NCI-H460 (cell line): ENCODE results near the gene PCSK7. TPM values are rescaled to one million over a fixed set of nuclear protein-coding genes. Genes with fewer than 3 reads are reported as not detected.
"Not testable (repeated sequence)": the region's sequence is repeated elsewhere in the genome, so short reads cannot be mapped to it uniquely, and the experiment has no call there.

Source experiments
- DNase-seq: peaks from one replicate; pipeline ENCODE4 v3.0.0-alpha.2; 2016; ENCODE audit warnings: low read depth; ENCODE audit errors: extremely low read depth
- total RNA-seq: library from RNA; depleted of rRNA; stranded (reverse); fragments of >200 nt; shearing (Covaris generic); gene quantifications from 2 replicates; pipeline ENCODE4 v1.2.3, GENCODE V29; 2014

The PCSK7 gene
- total RNA-seq, 1 experiment from 2014 or later = 9.6 TPM

DNA sequence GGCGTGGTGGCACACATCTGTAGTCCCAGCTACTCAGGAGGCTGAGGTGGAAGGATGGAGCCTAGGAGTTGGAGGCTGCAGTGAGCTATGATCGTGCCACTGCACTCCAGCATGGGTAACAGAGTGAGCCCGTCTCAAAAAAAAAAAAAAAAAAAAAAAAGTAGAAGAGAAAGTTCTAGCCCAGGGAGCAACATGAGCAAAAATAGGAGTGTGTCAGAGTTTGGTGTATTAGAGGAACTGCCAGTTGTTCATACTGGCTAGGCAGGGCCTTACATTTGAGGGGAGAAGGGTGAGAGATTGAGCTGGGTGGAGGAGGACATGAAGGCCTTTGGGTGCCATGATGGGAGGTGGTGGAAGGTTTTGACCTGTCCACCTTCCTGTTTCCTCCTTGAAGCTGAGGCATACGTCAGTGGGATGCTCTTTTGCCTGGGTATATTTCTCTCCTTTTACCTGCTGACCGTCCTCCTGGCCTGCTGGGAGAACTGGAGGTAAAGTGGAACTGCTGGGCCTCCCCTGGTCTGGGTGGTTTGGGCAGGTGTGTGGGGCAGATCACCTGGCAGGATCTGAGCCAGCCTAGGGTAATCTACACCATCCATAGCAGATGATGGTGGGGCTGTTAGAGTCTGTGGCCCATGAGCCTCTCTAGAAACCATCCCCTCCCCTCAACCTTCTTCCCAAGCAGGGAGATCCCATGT lies 46.0 kb downstream of the PCSK7 start:
- no peak for DNase-seq

DNA sequence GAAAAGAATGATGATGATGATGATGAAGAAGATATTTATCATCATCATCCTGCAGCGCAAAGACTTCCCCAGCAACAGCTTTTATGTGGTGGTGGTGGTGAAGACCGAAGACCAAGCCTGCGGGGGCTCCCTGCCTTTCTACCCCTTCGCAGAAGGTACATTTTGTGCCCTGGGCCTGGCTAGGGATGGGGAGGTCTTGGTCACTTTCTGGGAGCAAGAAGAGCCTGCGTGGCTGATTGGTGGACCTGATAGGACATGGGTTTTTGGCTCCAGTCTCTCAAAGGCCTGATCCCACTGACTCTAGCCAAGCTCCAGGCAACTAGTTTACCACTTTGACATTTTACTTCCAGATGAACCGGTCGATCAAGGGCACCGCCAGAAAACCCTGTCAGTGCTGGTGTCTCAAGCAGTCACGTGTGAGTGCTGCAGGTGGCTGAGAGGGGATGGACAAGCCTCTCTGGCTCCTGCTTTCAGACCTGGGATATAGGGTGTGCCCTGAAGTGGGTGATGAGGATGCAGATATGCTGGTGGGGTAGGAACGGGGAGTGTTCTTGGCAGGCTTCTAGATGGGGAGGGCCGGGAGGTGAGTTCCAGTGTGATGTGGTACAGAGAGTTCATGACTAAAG lies 48.0 kb downstream of the PCSK7 start:
- DNase-seq = no peak

DNA sequence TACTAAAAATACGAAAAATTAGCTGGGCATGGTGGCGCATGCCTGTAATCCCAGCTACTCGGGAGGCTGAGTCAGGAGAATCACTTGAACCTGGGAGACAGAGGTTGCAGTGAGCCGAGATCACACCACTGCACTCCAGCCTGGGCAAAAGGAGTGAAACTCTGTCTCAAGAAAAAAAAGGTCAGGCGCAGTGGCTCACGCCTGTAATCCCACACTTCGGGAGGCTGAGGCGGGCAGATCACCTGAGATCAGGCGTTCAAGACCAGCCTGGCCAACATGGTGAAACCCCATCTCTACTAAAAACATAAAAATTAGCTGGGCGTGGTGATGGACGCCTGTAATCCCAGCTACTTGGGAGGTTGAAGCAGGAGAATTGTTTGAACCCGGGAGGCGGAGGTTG lies 48.7 kb downstream of the PCSK7 start:
- not testable (repeated sequence) for DNase-seq

DNA sequence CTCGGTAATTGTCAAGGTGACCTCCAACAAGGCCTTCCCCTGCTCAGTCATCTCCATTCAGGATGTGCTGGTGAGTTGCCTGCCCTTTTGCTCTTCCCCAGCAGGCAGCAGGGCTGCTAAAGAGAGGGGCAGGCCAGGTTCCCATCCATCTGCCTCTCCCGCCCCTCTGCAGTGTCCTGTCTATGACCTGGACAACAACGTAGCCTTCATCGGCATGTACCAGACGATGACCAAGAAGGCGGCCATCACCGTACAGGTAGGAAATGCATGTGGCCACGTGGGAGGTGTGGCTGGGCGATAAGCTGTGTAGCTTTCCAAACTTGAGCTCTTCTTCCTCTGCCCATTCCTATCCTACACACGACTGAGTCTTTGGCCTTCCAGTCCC lies 49.3 kb downstream of the PCSK7 start:
- no peak for DNase-seq

DNA sequence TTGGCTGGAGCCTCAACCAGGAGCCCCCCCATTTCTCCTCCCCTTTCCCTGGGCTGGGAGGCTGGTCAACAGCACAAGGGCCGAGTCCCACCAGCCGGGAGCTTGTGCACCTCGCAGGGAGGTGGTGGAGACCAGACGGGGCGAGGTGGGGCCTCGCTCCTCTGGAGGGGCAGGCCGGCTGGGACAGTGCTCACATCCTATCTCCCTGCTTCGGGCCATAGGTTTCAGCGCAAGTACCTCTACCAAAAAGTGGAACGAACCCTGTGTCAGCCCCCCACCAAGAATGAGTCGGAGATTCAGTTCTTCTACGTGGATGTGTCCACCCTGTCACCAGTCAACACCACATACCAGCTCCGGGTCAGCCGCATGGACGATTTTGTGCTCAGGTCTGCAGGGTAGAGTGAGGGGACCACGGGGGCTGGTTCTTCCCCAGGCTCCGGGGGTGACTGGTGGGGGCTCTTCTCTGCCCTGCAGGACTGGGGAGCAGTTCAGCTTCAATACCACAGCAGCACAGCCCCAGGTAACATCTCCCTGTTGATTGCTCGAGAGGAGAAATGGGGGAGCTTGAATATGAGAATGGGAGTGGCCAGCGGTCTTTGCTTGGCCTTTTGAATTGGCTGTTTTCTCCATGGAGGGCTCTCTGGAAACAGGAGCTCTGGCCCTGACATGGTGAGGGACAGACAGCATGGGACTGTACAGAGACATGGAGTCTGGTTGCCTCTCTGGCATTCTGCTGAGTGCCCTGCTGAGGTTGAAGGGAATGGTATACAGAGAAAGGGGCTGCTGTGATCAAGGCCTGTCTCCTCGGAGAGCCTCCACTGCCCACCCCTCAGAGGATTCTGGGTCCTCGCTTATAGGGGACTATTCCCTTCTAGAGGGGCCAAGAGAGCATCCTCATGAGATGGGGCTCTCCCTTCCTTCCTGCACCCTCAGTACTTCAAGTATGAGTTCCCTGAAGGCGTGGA lies 50.0 kb downstream of the PCSK7 start:
- DNase-seq = no peak

DNA sequence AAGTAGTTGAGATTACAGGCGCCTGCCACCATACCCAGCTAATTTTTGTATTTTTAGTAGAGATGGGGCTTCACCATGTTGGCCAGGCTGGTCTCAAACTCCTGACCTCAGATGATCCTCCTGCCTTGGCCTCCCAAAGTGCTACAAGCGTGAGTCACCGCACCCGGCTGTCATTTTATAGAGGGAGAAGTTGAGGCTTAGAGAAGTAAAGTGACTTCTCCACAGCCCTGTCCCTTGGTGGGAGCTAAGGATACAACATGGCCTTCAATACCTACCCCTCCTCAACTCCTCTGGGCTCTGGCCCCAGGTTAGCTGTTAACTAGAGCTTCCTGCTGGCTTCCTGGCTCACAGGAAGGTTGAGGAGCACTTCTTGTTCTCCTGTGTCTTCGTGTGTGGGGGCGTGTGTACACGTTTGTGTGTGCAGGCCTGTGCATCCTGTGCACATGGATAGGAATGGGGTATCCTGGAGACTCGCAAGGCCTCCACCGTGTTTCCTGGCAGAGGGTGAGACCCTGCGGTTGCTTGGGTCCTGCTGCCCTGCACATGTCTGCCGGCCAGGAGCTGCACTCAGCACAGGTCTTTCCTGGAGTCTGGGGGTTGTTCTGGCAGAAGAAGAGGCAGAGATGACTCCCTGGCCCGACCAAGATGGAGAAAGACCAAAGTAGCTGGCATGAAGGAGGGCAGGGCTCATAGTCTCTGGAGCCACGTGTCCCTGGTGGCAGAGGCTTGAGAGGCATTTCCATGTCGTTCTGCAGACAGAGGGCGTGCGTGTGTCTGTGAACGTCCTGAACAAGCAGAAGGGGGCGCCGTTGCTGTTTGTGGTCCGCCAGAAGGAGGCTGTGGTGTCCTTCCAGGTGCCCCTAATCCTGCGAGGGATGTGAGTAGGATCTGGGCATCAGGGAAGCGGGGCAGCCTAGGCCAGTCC lies 51.0 kb downstream of the PCSK7 start:
- DNase-seq = peak; percentile 38

DNA sequence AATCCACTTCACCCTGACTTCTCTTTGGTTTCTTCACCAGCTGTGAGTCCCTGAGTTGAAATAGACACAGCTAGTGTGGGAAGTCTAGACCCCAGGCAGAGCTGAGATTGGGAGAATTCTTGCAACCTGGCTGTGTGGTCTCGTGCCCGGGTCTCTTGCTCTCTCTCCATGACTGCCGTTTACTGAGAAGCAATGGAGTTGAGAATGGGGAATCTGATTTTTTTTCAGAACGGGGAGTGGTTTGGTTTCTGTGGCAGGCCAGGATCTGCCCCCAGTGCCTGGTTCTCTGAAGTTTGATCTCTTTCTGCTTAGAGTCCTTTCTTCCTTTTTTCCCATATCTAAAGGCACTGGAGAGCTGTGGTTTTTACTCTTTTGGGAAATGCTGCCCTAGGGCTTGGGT lies 51.9 kb downstream of the PCSK7 start:
- DNase-seq = no peak

DNA sequence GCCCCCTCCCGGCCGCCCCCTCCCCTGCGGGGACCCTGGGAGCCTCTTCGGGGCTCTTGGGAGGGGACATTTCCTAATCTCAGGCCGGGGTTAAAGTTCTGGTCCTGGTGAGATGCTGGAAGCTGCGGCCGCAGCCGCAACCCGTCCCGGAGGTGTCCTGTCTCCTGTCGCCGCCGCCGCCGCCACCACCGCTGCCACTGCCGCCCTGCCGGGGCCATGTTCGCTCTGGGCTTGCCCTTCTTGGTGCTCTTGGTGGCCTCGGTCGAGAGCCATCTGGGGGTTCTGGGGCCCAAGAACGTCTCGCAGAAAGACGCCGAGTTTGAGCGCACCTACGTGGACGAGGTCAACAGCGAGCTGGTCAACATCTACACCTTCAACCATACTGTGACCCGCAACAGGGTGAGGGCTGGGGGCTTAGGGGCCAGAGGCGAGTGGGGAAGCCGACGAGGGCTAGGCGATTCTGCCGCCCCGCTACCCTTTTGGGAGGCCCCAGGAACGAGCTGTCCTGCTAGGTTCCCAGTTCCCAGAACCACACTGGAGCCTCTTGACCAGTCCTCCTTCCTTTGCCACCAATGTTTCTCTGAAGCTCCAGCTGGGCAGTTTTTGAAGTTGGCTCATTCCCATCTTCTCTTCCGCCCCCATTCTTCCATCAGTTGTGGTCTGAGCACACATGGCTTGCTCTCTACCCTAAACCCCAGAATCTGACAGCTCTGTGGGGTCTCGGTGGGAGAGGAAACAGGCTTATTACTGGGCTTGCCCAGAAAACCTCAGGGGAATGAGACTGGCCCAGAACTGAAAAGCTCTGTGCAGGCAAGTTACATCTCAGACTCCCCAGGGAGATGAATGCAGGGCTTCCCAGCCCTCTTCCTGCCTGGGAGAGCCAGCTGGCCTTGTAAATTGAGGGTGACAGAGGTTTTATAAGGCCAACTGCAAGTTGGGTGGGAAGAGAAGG lies 52.5 kb downstream of the PCSK7 start:
- DNase-seq = no peak

DNA sequence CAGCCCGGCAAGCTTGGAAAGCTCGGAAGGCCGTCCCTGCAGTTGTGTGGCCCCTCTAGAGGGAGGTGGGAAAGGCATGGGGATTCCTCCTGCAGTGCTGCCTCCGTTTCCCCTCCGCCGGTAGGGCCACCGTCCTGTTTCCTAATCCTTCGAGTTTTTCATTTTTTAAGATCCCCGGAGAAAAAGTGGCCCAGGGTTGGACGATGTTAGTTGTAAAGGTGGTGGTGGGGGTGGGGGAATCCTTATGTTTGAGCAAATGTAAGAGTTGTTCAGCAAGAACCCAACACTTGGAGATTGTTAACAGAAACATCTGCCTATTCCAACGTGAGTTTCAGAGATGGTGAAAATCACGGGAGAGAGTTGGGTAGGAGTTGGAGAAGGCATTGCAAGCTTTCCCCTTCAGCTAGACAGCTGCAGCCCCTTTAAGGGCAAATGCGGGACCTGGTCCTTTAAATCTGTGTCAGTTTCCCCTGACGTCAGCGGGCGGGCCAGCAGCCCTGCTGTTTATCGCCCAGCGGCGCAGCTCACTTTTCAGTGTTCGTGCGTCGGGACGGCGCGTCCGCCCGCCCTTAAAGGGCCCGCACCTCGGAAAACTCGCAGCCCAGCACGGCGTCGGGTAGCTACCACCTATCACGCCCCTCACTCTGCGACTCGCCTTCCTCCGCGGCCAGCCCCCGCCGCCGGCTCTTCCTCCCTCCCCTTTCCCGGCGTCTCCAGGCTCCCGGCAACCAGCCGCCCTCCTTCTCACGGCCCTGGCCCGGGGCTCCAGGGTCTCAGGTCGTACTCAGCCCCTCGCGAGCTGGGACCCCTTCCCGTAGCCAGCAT lies 53.5 kb downstream of the PCSK7 start, which contains the start of gene SIDT2:
Gene SIDT2 (plus strand): TSS at position 534 of the 825 bp plus-strand sequence. CDS start 521 bp downstream, outside the sequence.
- DNase-seq = peak; percentile 78

DNA sequence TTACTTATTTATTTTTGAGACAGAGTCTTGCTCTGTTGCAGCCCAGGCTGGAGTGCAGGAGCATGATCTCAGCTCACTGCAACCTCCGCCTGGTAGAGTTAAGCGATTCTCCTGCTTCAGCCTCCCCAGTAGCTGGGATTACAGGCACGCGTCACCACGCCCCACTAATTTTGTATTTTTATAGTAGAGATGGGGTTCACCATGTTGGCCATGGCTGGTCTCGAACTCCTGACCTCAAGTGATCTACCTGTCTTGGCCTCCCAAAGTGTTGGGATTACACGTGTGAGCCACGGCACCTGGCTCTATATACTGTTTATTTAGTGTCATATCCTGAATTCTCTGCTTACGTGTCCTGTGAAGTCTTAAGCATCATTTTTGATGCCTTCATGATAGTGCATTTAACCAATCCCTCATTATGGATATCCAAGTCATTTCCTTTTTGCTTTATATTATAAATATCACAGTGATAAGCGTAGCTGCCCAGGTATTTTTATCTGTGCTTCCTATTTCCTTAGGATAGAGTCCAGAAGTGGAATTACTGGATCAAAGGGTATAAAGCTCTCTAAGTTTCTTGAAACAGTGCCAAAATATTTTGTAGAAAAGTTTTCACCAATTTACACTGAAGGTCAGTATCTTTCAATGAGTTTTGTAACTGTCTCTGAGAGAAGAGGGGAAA lies 54.2 kb downstream of the PCSK7 start:
- no peak for DNase-seq

DNA sequence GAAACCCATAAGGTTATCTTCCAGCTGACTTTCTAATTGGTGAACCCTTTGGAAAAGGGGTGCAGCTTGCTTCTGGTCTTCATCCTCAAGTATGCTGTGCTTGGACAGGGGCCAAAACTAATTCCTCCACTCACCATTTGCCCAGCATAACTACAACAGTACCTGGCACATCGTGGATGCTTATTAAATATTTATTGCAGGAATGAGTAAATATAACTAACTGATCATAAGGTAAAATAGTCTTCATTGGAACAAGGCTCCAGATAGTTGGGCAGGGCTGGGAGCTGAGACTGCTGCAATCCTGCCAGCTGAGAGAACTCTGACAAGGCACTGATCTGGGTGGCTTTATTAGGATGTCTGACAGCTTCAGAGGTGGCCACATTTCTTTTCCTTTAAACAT lies 55.7 kb downstream of the PCSK7 start:
- no peak for DNase-seq

DNA sequence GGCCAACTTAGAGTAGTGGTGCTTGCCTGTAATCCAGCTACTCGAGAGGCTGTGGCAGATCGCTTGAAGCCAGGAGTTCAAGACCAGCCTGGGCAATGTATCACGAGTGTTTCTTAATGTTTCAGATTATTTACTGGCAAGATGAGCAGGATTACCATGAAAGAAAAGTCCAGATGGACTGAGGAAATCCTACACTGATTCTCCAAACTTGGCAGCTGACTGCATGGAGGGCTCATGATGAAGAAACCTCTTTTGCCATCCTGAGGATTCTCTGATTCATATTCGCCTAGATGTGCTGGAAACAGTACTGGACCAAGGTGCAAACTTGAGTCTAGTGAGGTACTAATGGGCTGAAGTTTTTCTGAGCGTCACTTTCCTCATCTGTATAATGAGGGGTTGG lies 56.1 kb downstream of the PCSK7 start:
- DNase-seq = no peak

DNA sequence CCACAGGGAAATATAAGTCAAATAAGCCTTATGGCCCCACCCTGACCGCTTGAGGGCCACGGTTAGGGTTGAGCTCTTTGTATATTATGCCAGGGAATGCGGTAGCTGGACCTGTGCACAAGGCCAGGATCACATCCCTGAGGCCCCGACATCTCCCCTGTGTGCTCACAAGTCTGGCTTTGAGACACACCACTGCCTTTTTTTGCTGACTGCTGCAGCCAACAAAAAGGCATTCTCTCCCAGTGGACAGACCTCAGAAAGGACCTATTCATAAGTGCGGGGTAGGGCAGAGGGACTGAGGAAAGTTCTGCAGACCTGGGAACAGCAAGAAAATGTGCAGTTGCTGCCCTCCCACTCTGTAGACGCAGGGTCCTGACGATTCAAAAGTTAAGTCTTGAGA lies 56.8 kb downstream of the PCSK7 start:
- DNase-seq = no peak

DNA sequence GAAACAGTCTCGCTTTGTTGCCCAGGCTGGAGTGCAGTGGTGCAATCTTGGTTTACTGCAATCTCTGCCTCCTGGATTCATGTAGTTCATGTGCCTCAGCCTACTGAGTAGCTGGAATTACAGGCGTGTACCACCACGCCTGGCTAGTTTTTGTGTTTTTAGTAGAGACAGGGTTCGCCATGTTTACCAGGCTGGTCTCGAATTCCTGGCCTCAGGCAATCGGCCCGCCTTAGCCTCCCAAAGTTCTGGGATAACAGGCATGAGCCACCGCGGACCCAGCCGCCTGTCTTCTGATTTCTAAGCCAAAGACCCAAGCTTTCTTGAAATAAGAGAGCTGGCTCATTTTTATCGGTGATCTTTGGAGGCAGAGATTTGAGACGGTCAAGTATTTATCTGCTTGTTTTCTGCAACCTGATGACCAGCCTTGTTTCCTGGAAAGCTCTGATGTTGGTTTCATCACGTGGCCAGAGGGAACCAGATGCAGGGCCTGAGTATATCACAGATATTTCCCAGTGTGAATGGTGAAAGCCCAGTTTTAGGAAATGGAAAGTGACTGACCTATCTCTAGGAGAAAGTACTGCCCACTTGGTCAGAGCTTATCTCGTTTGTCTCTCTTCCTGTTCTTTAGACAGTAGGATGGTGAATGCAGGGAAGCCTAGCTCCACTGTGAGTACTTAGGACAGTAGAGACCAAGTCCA lies 59.0 kb downstream of the PCSK7 start:
- no peak for DNase-seq

DNA sequence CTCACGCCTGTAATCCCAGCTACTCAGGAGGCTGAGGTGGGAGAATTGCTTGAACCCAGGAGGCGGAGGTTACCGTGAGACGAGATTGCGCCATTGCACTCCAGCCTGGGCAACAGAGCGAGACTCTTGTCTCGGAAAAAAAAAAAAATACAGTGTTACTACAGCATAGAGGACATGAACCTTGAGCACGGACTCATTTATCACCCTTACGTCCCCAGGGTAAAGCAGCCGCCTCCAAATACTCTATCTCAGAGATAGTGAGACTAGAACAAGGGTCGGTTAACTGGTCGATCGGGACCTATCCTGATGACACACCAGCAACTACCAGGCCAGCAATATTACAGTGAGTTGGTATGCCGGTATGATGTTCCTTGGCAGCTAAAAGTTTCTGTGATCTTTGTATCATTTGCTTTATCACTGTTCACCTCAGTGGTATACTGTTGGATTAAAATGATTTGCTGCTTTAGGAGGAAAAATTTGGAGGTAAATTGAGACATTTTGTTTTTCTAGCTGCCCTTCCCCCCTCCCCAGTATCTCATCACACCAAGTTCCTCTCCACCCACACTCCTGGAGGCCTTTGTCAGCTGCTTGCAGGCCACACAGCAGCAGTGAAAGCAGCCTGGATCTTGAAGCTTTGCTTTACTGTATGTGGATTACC lies 60.3 kb downstream of the PCSK7 start:
- no peak for DNase-seq

DNA sequence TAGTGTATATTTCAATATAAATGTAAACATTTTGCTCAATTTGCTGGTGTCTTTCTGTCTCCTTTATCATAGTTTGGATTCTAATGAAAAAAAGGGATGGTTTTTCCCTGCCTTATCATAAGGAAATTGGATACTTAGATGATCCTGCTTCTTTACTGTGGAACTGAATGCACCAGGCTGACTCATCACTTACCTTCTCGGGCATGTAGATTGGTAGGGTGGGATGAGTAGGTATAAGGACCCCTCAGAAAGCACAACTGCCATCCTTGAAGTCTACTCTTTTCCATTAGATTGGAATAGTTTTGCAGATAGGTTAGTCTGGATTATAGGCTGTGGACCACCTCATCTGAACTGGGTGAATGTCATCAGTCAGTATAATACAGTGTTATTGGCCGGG lies 60.9 kb downstream of the PCSK7 start:
- no peak for DNase-seq

DNA sequence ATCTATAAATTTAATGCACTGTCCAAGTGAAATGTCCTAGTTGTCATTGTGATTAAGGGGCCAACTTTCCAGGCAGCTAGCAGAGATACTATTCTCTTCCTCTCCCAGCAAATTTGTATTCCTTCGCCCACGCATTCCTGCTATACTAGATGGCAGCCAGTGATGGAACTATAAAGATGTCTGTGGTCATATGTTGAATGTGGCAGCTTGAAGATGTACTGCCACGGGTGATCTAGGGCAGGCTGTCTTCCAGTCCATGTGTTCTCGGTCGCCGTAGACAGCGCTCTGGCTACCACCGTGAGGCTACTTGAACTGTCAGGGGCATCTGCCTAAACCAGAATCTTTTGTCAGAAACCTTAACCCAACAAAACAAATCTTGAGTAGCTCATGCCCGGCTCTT lies 61.7 kb downstream of the PCSK7 start:
- DNase-seq = no peak
